Sigmoid colon (tissue), 7 donors: ENCODE data around the gene TRMU. TPM values are rescaled to one million over a fixed set of nuclear protein-coding genes. Genes with fewer than 3 reads are reported as not detected.

Source experiments
- DNase-seq: peaks from one replicate; pipeline ENCODE4 v3.0.0-alpha.2; 2019
- H3K27ac ChIP-seq, 4 donors: fragments of 200-600 bp; sonication (generic); one replicate each; pipeline ENCODE4 v1.5.1; 2016 to 2019; ENCODE audit warnings: mild to moderate bottlenecking in 1 of 4
- H3K27me3 ChIP-seq, 3 donors: fragments of 200-600 bp; sonication (generic); one replicate each; pipeline ENCODE4 v1.5.1; 2019; ENCODE audit warnings: mild to moderate bottlenecking in 1 of 3
- H3K36me3 ChIP-seq, 4 donors: fragments of 200-600 bp; sonication (generic); one replicate each; pipeline ENCODE4 v1.5.1; 2016 to 2019
- H3K4me1 ChIP-seq, 4 donors: fragments of 200-600 bp; sonication (generic); one replicate each; pipeline ENCODE4 v1.5.1; 2017 to 2019
- H3K4me3 ChIP-seq, 4 donors: fragments of 200-600 bp; sonication (generic); one replicate each; pipeline ENCODE4 v1.5.1; 2017 to 2019; ENCODE audit warnings: mild to moderate bottlenecking in 2 of 4, moderate library complexity in 1 of 4
- H3K9me3 ChIP-seq, 4 donors: fragments of 200-600 bp in 3 of 4; sonication (generic) in 3 of 4; one replicate each; pipeline versions ENCODE4 v1.5.1 to v1.6.1; 2013 to 2019
- CTCF ChIP-seq, 4 experiments: fragments of 450-650 bp in 3 of 4; fragments of 200-600 bp in 1 of 4; IDR thresholded peaks; one replicate each; pipeline ENCODE4 v1.5.1; 2016 to 2019; ENCODE audit warnings: antibody characterized with exemption in 4 of 4, mild to moderate bottlenecking in 3 of 4, moderate library complexity in 2 of 4
- EP300 ChIP-seq, 4 donors: sonication (generic); formaldehyde crosslinking; IDR thresholded peaks; one replicate each; pipeline ENCODE4 v1.6.1; 2017; ENCODE audit warnings: antibody characterized with exemption in 4 of 4
- POLR2A ChIP-seq, 2 donors: fragments of 450-650 bp; IDR thresholded peaks; one replicate each; pipeline ENCODE4 v1.6.1; 2016; ENCODE audit warnings: antibody characterized with exemption in 2 of 2, mild to moderate bottlenecking in 2 of 2, moderate library complexity in 2 of 2
- POLR2AphosphoS5 ChIP-seq, 4 donors: sonication (generic); formaldehyde crosslinking; IDR thresholded peaks; one replicate each; pipeline ENCODE4 v1.6.1; 2017; ENCODE audit warnings: antibody characterized with exemption in 4 of 4
- WGBS, 2 donors: extraction: QIAGEN DNeasy Blood & Tissue Kit; methylation state at CpG; one replicate each; pipeline ENCODE4 v1.1.7; 2013; 5-methylcytosine and 5-hydroxymethylcytosine counted together
- intact Hi-C: fragments of 100-400 bp; cut with DNase I; formaldehyde crosslinking; loops from one replicate; pipeline ENCODE4 v1.15.1; 2023
- polyA plus RNA-seq, 3 donors: library from polyadenylated mRNA; stranded (reverse); fragments of 200-250 nt; gene quantifications; one replicate each; pipeline ENCODE4 v1.2.3, GENCODE V29; 2013
- total RNA-seq, 4 donors: library from RNA; depleted of rRNA; stranded (reverse); fragments of >200 nt; gene quantifications; one replicate each; pipeline ENCODE4 v1.1.0, GENCODE V29; 2016
- donor health status: healthy with polysubstance abuse.
- donor health status: Bipolar disorder and iron deficiency.
- donor health status: healthy.

Gene TRMU
- total and polyA plus RNA-seq, 7 donors, result 12.5 to 38.7 (median 21.9) TPM

GRCh38 chr22:46358766-46359165 is 23.3 kb downstream of the TRMU start:
- Histone ChIP-seq H3K27ac (no peak overlapping the region), H3K36me3 (peaks cover 0 to 36% (median 12%) of the 10 kb centered on the region in 4 donors), H3K4me3 (no peak overlapping the region), H3K4me1 (no peaks in the 10 kb centered on the region), H3K9me3 (no peaks in the 10 kb centered on the region), H3K27me3 (peaks cover 0 to 5% (median 0%) of the 10 kb centered on the region in 3 donors)
- no peak for DNase-seq
- TF ChIP-seq POLR2AphosphoS5 (IDR thresholded peaks at IDR 0.05) (no peak), EP300 (IDR thresholded peaks at IDR 0.05) (no peak), POLR2A (IDR thresholded peaks at IDR 0.05) (no peak), CTCF (IDR thresholded peaks at IDR 0.05) (no peak)
- WGBS, 2 donors, result 93% methylated on average over 6 of the region's 6 CpGs
- intact Hi-C loops, result no loop called here

GRCh38 chr22:46359362-46359761 is 23.8 kb downstream of the TRMU start:
- no peak for DNase-seq
- peaks cover 0 to 30% (median 6%) of the 10 kb centered on the region in 4 donors for H3K36me3 ChIP-seq
- no peaks in the 10 kb centered on the region for H3K9me3 ChIP-seq
- no peak overlapping the region for H3K4me3 ChIP-seq
- H3K27me3 ChIP-seq, result peaks cover 0 to 11% (median 0%) of the 10 kb centered on the region in 3 donors
- intact Hi-C loops, result no loop called here
- TF ChIP-seq CTCF (IDR thresholded peaks at IDR 0.05) (no peak), POLR2A (IDR thresholded peaks at IDR 0.05) (no peak), POLR2AphosphoS5 (IDR thresholded peaks at IDR 0.05) (no peak), EP300 (IDR thresholded peaks at IDR 0.05) (no peak)
- 91 to 93% methylated on average over 14 of the region's 14 CpGs for WGBS, 2 donors
- no peak overlapping the region for H3K27ac ChIP-seq
- no peaks in the 10 kb centered on the region for H3K4me1 ChIP-seq

GRCh38 chr22:46360097-46360496 is 24.6 kb downstream of the TRMU start:
- Histone ChIP-seq H3K27ac (no peak overlapping the region), H3K4me3 (no peak overlapping the region), H3K36me3 (peaks cover 0 to 24% (median 6%) of the 10 kb centered on the region in 4 donors), H3K4me1 (no peaks in the 10 kb centered on the region), H3K27me3 (peaks cover 0 to 18% (median 0%) of the 10 kb centered on the region in 3 donors), H3K9me3 (no peaks in the 10 kb centered on the region)
- WGBS, 2 donors, result 89 to 94% methylated on average over 5 of the region's 5 CpGs
- DNase-seq, result no peak
- no peak for TF ChIP-seq POLR2A (IDR thresholded peaks at IDR 0.05)
- TF ChIP-seq EP300 (IDR thresholded peaks at IDR 0.05), result no peak
- intact Hi-C loops, result no loop called here

- intact Hi-C loops, result no loop called here
These were observed 25.4 kb downstream of the TRMU start for GRCh38 chr22:46360891-46361290.

GRCh38 chr22:46361826-46362202 is 26.3 kb downstream of the TRMU start:
- Histone ChIP-seq H3K4me3 (no peak overlapping the region), H3K27me3 (peaks cover 4 to 28% (median 6%) of the 10 kb centered on the region in 3 donors), H3K4me1 (no peaks in the 10 kb centered on the region), H3K36me3 (peaks cover 0 to 7% (median 2%) of the 10 kb centered on the region in 4 donors), H3K27ac (no peak overlapping the region), H3K9me3 (no peaks in the 10 kb centered on the region)
- no peak for DNase-seq
- TF ChIP-seq POLR2A (IDR thresholded peaks at IDR 0.05) (no peak), EP300 (IDR thresholded peaks at IDR 0.05) (no peak), CTCF (IDR thresholded peaks at IDR 0.05) (no peak), POLR2AphosphoS5 (IDR thresholded peaks at IDR 0.05) (no peak)
- WGBS, 2 donors, result 77 to 81% methylated on average over 11 of the region's 11 CpGs
- intact Hi-C loops, result no loop called here

More at GRCh38 chr22:46360891-46361290, 25.4 kb downstream of the TRMU start:
- Histone ChIP-seq H3K36me3 (peaks cover 0 to 16% (median 5%) of the 10 kb centered on the region in 4 donors), H3K27me3 (peaks cover 0 to 21% (median 0%) of the 10 kb centered on the region in 3 donors), H3K4me3 (no peak overlapping the region), H3K27ac (no peak overlapping the region), H3K9me3 (no peaks in the 10 kb centered on the region), H3K4me1 (no peaks in the 10 kb centered on the region)
- 87 to 94% methylated on average over 10 of the region's 10 CpGs for WGBS, 2 donors
- DNase-seq, result no peak
- TF ChIP-seq EP300 (IDR thresholded peaks at IDR 0.05) (no peak), CTCF (IDR thresholded peaks at IDR 0.05) (no peak), POLR2AphosphoS5 (IDR thresholded peaks at IDR 0.05) (no peak), POLR2A (IDR thresholded peaks at IDR 0.05) (no peak)
